Femur (tissue), 1 donor: ENCODE results near the gene PKD1.

Experiments used
- DNase-seq: peaks from one replicate; pipeline ENCODE4 v3.0.0-alpha.2; 2017

PKD1 gene

DNA sequence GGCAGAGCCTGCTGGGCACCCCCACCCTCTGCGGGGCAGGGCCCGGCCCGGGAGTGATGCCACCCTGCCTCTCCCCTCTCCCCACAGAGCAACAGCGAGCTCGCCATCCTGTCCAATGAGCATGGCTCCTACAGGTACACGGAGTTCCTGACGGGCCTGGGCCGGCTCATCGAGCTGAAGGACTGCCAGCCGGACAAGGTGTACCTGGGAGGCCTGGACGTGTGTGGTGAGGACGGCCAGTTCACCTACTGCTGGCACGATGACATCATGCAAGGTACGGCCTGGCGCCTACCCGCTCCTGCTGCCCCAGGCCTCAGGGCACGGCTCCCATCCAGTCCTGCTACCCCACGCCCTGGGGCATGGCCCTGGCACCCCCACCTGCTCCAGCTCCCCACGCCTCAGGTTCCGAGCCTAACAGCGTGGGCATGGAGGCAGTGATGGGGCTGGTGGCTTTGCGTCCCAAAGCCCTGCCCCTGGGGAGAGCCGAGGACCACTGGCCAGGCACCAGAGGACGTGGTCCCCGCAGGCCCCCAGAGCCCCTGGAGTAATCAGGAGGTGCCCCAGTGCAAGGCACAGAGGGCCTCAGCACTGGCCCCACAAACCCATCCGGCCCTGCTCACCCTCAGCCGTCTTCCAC lies 49.5 kb downstream of the PKD1 start:
- DNase-seq: no peak

DNA sequence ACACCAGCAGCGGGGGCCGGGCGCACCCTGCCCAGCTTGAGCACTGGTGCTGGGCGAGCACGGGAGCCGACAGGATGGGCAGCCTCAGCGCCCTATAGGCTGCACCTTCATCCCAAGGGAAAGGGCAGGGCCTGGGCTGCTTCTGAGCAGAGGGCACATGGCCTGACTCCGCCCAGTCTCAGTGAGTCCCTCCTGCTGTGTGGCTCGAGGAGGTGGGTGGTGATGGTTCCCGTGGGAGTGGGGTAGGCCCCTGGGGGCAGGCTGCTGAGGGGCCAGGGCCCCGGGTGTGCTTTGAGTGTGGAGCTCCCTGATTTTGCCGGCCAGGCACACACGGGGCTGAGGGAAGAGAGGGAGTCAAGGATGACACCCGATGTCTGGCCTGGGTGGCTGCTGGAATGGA lies 50.0 kb downstream of the PKD1 start:
- DNase-seq: no peak

GRCh38 chr16:2084895-2085625 lies 50.6 kb downstream of the PKD1 start:
- DNase-seq: peak; percentile 47

DNA sequence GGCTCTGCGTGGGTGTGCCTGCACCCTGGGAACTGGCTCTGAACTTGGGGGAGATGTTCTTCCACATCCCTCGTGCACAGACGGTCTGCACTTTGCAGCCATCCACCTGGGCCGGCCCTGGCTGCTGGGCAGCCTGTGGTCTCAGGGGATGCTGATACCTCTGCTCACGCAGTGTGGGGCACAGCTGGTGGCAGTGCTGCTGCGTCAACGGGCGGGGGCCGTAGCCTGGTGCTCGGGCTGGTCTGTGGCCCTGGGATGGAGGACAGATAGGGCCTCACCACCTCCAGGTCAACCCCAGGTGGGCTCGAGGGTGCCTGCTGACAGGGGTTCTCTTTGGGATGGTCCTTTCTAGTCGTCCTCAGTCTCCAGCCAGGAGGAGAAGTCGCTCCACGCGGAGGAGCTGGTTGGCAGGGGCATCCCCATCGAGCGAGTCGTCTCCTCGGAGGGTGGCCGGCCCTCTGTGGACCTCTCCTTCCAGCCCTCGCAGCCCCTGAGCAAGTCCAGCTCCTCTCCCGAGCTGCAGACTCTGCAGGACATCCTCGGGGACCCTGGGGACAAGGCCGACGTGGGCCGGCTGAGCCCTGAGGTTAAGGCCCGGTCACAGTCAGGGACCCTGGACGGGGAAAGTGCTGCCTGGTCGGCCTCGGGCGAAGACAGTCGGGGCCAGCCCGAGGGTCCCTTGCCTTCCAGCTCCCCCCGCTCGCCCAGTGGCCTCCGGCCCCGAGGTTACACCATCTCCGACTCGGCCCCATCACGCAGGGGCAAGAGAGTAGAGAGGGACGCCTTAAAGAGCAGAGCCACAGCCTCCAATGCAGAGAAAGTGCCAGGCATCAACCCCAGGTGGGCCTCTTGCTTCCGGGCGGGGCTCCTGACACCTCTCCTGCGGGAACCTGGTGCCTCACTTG lies 51.6 kb downstream of the PKD1 start:
- DNase-seq: peak; percentile 24

GRCh38 chr16:2083409-2083808 lies 52.3 kb downstream of the PKD1 start:
- peak; percentile 20 for DNase-seq

DNA sequence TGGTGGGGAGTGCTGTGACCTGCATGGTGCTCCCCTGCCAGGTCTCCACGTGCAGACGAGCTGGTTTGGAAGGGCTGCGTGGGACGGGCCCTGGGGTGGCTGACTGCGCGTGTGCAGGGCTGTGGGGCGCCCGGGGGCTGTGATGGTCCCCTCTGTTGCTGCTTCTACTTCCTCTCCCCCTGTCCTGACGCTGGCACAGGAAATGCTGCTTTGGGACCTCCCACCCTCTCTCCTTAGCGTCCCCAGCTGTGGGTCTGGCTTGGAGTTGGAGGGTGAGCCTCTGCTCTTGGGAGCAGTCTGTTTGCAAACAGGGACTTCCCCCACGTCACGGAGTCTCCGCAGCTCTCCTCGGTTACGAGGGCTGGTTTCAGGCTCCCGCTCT lies 52.7 kb downstream of the PKD1 start:
- DNase-seq: peak; percentile 30

DNA sequence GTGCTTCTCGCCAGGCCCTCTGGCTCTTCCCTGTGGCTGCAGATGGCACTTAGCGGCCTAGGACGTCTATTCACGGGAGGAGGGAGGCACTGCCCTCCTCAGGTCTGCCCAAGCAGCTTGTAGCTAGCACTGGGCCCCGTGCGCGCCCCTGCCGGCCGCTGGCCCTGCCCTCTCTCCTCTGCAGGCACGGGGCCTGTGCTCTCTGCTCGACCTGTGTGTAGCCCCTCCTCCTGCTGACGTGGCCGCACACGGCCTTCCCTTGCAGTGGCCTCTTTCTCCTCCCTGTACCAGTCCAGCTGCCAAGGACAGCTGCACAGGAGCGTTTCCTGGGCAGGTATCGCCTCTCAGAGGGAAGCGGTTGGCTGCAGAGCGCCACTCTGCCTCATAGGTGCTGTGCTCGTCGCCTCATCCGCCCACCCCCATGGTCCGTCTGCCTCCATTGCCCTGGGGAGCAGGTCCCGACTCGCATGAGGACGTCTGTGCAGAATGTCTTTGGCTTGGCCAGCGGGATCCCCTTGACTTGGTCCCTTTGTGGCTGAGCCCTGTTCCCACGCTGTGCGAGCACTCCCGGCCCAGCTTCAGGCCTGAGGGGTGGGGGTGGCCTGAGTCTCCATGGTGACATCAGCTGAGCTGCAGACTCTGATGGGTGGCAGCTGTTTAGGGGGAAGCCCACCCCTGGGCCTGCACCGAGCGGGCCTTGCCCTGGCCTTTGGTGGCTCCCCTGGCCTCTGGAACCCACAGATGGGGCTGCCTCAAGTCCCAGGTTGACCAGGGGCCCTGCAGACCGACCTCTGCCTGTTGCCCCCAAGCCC lies 53.3 kb downstream of the PKD1 start:
- DNase-seq: peak; percentile 65

DNA sequence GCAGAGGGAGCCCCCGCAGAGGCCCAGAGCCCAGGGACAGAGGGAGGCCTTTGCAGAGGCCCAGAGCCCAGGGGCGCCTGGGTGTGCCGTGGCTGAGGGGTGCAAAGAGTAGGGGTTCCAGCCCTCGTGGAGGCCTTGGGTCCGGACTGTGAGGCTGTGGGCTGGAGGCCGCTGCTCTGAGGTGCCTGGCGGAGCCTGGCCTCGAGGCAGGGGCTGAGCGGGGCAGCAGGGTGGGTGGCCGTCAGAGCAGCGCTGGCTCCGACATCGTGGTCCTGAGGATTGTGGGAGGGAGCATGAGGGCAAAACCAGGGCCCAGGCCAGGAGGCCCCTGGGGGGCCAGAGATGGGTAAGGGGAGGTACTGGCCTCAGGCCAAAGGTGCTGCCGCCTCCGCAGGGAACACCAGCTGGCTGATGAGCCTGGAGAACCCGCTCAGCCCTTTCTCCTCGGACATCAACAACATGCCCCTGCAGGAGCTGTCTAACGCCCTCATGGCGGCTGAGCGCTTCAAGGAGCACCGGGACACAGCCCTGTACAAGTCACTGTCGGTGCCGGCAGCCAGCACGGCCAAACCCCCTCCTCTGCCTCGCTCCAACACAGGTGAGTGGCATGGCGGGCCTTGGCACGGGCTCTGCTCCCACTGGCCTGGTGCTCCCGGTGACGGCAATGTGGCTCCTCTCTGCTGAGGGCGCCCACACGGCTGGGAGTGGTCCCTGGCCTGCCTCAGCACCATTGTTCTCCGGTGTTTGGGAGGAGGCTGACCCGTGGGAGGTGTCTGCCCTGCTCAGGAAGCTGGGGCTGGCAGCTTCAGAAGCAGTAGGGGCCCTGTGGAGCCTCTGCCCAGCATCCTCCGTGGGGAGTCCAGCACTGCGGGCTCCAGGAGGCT lies 54.3 kb downstream of the PKD1 start:
- no peak for DNase-seq

- DNase-seq: no peak
Observed at GRCh38 chr16:2079991-2080390, 55.7 kb downstream of the PKD1 start.

GRCh38 chr16:2079311-2079800 lies 56.3 kb downstream of the PKD1 start:
- DNase-seq: no peak

- no peak for DNase-seq
Observed at GRCh38 chr16:2078691-2079090, 57.0 kb downstream of the PKD1 start.

DNA sequence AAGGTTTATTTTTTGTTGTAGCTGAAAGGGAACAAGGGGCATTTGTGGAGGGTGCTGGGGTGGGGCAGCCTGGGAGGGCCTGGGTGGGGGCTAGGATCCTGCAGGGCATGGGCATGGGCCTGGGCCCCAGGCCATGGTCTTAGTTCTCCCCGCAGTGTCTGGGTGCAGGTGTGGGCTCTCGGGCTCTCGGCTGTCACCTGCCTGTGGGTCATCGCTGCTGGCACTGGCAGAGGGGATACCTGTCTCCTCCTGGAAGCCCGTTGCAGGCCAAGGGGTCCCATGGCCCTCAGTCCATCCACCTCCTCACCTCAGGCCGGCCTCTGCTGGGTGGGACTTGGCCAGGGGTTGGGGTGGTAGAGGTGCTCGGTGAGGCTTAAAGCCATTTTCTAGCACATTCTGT lies 57.6 kb downstream of the PKD1 start:
- no peak for DNase-seq

DNA sequence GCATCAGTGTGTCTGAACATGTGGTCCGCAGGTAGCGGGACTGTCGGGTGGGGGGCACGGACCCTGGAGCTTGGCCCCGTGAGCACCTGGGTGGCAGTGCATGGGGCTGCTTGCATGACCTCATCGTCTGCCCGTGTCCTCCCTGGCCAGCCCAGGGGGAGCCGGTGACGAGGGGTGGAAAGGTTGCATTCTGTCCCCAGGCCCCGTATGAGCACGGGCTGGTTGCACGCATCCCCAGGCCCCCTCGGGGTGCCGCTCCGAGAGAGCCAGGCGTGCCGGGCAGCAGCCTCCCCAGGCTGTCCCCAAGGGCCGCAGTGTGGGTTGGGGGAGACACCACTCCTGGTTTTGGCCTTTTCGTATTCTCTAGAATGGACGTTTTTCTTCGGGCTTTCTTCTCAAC lies 58.0 kb downstream of the PKD1 start:
- no peak for DNase-seq

DNA sequence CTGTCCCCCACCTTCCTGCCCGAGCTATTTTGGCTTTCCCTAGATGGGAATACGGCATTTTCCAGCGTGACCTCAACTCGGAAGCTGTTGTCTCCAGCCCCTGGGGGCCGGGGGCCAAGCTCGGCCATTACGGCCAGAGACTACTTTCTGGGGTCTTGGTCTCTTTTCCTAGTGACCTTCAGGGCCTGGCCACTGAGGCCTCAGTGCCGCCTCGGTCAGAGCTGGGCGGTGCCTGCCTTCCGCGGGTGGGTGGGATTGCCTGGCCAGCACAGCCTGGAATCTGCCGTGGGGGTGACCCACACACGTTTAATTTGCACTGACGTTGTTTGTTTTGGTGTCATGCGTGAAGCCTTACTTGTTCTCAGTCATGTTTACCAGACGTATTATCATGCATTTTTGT lies 58.7 kb downstream of the PKD1 start:
- no peak for DNase-seq

- no peak for DNase-seq
Observed at GRCh38 chr16:2076072-2076865, 59.4 kb downstream of the PKD1 start.

- DNase-seq: no peak
Observed at GRCh38 chr16:2075631-2076030, 60.1 kb downstream of the PKD1 start.

DNA sequence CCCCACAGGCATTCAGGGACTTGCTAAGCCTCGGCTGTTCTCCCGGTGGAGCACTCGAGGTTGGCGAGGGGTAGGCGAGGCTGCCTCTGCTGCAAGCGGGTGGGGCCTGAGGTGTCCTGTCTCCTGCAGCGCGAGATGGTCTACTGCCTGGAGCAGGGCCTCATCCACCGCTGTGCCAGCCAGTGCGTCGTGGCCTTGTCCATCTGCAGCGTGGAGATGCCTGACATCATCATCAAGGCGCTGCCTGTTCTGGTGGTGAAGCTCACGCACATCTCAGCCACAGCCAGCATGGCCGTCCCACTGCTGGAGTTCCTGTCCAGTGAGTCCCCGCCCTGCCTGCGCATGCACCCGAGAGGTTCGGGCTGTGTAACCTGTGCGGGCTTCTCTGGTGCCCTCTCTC lies 61.6 kb downstream of the PKD1 start:
- no peak for DNase-seq

DNA sequence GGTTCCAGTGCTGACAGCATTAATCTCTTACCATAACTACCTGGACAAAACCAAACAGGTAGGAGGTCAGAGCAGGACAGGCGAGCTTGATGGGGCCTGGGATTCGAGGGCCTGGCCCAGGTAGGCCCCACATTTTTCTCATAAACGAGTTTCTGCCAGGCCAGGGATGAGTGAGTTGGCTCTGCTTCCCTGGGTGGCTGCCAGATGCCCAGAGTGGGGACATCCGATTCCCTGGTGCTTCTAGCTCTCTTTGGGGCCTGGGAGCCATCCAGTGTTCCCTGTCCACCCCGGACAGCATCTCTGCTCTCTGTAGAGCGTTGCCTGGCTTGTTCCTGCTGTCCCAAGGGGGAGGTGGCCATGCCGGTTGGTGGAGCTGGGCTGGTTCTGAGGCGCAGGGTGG lies 62.8 kb downstream of the PKD1 start:
- DNase-seq: no peak

DNA sequence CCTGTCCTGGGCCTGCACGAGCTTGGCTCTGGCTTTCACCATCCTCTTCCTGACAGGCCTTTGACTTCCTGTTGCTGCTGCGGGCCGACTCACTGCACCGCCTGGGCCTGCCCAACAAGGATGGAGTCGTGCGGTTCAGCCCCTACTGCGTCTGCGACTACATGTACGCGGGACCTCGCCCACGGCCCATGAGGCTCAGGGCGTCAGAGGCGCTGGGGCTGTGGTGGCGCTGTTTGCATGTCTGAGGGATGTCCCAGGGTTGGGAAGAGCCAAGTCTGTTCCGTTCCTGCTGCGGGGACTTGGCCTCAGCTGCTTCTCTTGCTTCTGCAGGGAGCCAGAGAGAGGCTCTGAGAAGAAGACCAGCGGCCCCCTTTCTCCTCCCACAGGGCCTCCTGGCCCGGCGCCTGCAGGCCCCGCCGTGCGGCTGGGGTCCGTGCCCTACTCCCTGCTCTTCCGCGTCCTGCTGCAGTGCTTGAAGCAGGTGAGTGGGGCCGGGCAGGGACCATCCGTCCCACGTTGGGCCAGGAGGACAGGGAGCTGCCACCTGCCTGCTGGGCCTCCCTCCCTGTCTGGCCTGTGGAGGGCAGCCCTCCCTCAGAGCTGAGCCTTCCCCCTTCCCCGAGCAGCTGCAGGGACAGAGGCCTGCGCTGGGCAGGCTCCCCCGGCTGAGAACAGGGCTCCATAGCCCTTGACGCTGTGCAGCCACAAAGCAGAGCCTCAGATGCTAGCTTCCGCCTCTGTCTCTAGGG lies 64.1 kb downstream of the PKD1 start:
- DNase-seq: no peak
